Ovary (tissue), 9 donors: Measurements from ENCODE around the gene AMMECR1. TPM values are rescaled to one million over a fixed set of nuclear protein-coding genes. Genes with fewer than 3 reads are reported as not detected.

Experiments
- DNase-seq, 5 donors: peaks; one replicate each; pipeline ENCODE4 v3.0.0-alpha.2; 2019 to 2020
- H3K27ac ChIP-seq, 2 donors: fragments of 200-600 bp; one replicate each; pipeline versions ENCODE4 v1.5.1 to v1.8.0; 2019 to 2022
- H3K27me3 ChIP-seq: fragments of 200-600 bp; one replicate; pipeline ENCODE4 v1.8.0; 2022
- H3K36me3 ChIP-seq: fragments of 200-600 bp; sonication (generic); one replicate; pipeline ENCODE4 v1.5.1; 2019
- H3K4me1 ChIP-seq: one replicate; pipeline ENCODE4 v1.8.1; 2013; ENCODE audit warnings: mild to moderate bottlenecking, moderate library complexity; ENCODE audit not compliant: insufficient read depth
- H3K4me3 ChIP-seq: fragments of 200-600 bp; sonication (generic); one replicate; pipeline ENCODE4 v1.5.1; 2017
- H3K9me3 ChIP-seq, 2 donors: fragments of 200-600 bp in 1 of 2; sonication (generic) in 1 of 2; one replicate each; pipeline versions ENCODE4 v1.5.1 to v1.8.1; 2013 to 2019; ENCODE audit warnings: mild to moderate bottlenecking in 1 of 2, moderate library complexity in 1 of 2
- CTCF ChIP-seq, 3 donors: fragments of 450-650 bp in 2 of 3; fragments of 200-600 bp in 1 of 3; IDR thresholded peaks; one replicate each; pipeline versions ENCODE4 v1.5.1 to v1.8.0; 2016 to 2022; ENCODE audit warnings: antibody characterized with exemption in 3 of 3, mild to moderate bottlenecking in 1 of 3
- EP300 ChIP-seq: sonication (generic); formaldehyde crosslinking; IDR thresholded peaks from one replicate; pipeline ENCODE4 v1.6.1; 2017; ENCODE audit warnings: antibody characterized with exemption
- POLR2A ChIP-seq: fragments of 450-650 bp; IDR thresholded peaks from one replicate; pipeline ENCODE4 v1.6.1; 2017; ENCODE audit warnings: antibody characterized with exemption, mild to moderate bottlenecking, moderate library complexity
- WGBS, 3 donors: extraction: QIAGEN DNeasy Blood & Tissue Kit in 1 of 3; methylation state at CpG; one replicate each; pipeline versions ENCODE4 v1.1.5 to v1.1.7; 2013 to 2017; 5-methylcytosine and 5-hydroxymethylcytosine counted together
- intact Hi-C, 4 donors: fragments of 100-400 bp; cut with DNase I; formaldehyde crosslinking; loops; one replicate each; pipeline versions ENCODE4 v1.11.0 to v1.15.1; 2022 to 2023
- polyA plus RNA-seq, 2 donors: library from polyadenylated mRNA; stranded (reverse); fragments of 200-250 nt in 1 of 2; fragments of 350-450 nt in 1 of 2; fragmentation: Illumina TruSeq in 1 of 2; extraction: RNeasy Lipid Tissue Mini Kit (QIAGEN cat#74804) in 1 of 2; gene quantifications; one replicate each; pipeline ENCODE4 v1.2.3, GENCODE V29; 2013 to 2014
- total RNA-seq, 7 donors: library from RNA; depleted of rRNA in 2 of 7; stranded (reverse); fragments of >200 nt in 2 of 7; fragmentation: NEBNext Ultra II Directional in 3 of 7; extraction: Animal tissue kit (Norgen Biotek cat#: 25700) in 3 of 7; gene quantifications; one replicate each; pipeline versions ENCODE4 v1.1.0 to v1.2.4, GENCODE V29; 2016 to 2023
- donor health status: DM: no; HTN: no; CAD: no; lungs with moderate emphysema.
- donor health status: DM: no; HTN: no; CAD: no.
- donor health status: Bipolar disorder and iron deficiency.
- donor health status: DM: yes; HTN: yes; CAD: no.
- donor health status: DM: no; HTN: no; CAD: no.
- donor health status: DM: yes; HTN: yes; CAD: no.

AMMECR1 gene
- total and polyA plus RNA-seq, 9 donors = 3.9 to 19.2 (median 12.3) TPM

DNA sequence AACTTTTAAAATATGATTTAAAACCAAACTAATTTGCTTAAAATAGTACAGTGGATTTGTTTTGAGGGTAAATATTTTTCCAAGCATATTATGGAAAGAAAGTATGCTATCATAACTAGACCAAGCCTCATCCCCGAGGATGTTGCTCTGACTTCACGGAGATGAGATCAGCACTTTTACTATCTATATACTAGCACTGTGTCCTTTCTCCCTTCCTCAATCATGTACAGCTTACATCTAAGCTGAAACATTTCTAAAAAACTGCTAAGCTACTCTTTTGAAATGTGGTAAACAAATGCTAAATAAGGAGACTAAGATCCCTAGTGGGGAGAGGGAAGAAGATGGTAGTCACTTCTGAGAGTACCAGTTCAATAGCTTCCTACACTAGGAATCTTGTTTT lies 23.8 kb downstream of the AMMECR1 start:
- no peak overlapping the region for H3K4me3 ChIP-seq
- DNase-seq = no peak
- intact Hi-C loops = no loop called here
- WGBS, 3 donors = 64 to 84% (median 75%) methylated on average over 2 of the region's 2 CpGs
- no peak for TF ChIP-seq EP300
- TF ChIP-seq CTCF (IDR thresholded peaks at IDR 0.05) = no peak
- TF ChIP-seq POLR2A = no peak
- H3K36me3 ChIP-seq = no peaks in the 10 kb centered on the region
- H3K27ac ChIP-seq = no peak overlapping the region
- no peaks in the 10 kb centered on the region for H3K4me1 ChIP-seq
- H3K9me3 ChIP-seq = no peaks in the 10 kb centered on the region
- no peaks in the 10 kb centered on the region for H3K27me3 ChIP-seq

GRCh38 chrX:110293658-110294057 lies 24.2 kb downstream of the AMMECR1 start:
- intact Hi-C loops = no loop called here
- no peaks in the 10 kb centered on the region for H3K27me3 ChIP-seq

GRCh38 chrX:110287605-110288004 lies 30.3 kb downstream of the AMMECR1 start:
- Histone ChIP-seq H3K27ac (peak overlapping the region in 1 of 2 donors; percentile 10), H3K9me3 (no peaks in the 10 kb centered on the region), H3K36me3 (no peaks in the 10 kb centered on the region), H3K4me1 (no peaks in the 10 kb centered on the region), H3K27me3 (no peaks in the 10 kb centered on the region), H3K4me3 (no peak overlapping the region)
- DNase-seq = no peak
- intact Hi-C loops = no loop called here
- WGBS, 3 donors = 41 to 60% (median 44%) methylated on average over 2 of the region's 2 CpGs
- TF ChIP-seq CTCF (IDR thresholded peaks at IDR 0.05) = no peak
- TF ChIP-seq POLR2A = no peak
- TF ChIP-seq EP300 = no peak

More at GRCh38 chrX:110293658-110294057, 24.2 kb downstream of the AMMECR1 start:
- Histone ChIP-seq H3K36me3 (no peaks in the 10 kb centered on the region), H3K4me3 (no peak overlapping the region), H3K27ac (no peak overlapping the region), H3K4me1 (no peaks in the 10 kb centered on the region), H3K9me3 (no peaks in the 10 kb centered on the region)
- TF ChIP-seq POLR2A (no peak), EP300 (no peak)
- no peak for DNase-seq

- no peaks in the 10 kb centered on the region for H3K27me3 ChIP-seq
- no peaks in the 10 kb centered on the region for H3K36me3 ChIP-seq
- no peaks in the 10 kb centered on the region for H3K4me1 ChIP-seq
- peak in 1 of 5 donors; percentile 21 for DNase-seq
- no peak overlapping the region for H3K27ac ChIP-seq
- intact Hi-C loops = no loop called here
- TF ChIP-seq POLR2A = no peak
- no peak overlapping the region for H3K4me3 ChIP-seq
- 73 to 82% (median 73%) methylated on average over 6 of the region's 6 CpGs for WGBS, 3 donors
- no peaks in the 10 kb centered on the region for H3K9me3 ChIP-seq
These were observed 31.8 kb downstream of the AMMECR1 start for GRCh38 chrX:110286106-110286505.

DNA sequence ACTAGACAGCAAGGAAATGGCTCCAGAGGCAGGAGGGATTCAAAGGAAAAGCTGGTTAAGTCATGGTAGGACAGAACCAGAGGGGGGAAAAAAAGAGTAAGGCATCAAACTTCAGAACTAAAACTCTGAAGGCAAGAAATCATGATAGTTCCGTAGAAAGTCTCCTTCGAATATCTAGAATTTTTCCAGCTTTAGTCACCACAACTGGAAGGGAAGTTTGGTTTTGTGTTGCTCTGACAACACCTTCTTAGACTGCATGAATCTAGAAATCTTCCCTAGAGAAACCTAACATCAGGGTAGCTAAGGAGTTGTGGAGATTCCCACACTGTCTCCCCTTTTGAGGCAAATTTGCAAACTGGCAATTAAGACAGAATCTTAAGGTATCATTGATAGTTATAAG lies 33.7 kb downstream of the AMMECR1 start:
- TF ChIP-seq CTCF (IDR thresholded peaks at IDR 0.05) (no peak), POLR2A (no peak), EP300 (no peak)
- Histone ChIP-seq H3K36me3 (no peaks in the 10 kb centered on the region), H3K27me3 (no peaks in the 10 kb centered on the region), H3K4me1 (no peaks in the 10 kb centered on the region), H3K27ac (no peak overlapping the region), H3K9me3 (no peaks in the 10 kb centered on the region), H3K4me3 (no peak overlapping the region)
- 56 to 57% (median 56%) methylated on average over 2 of the region's 2 CpGs for WGBS, 3 donors
- intact Hi-C loops = no loop called here
- no peak for DNase-seq

- no peak for TF ChIP-seq EP300
- intact Hi-C loops = no loop called here
- DNase-seq = no peak
- Histone ChIP-seq H3K36me3 (no peaks in the 10 kb centered on the region), H3K27me3 (no peaks in the 10 kb centered on the region), H3K27ac (no peak overlapping the region), H3K4me3 (no peak overlapping the region), H3K4me1 (no peaks in the 10 kb centered on the region), H3K9me3 (no peaks in the 10 kb centered on the region)
These were observed 35.0 kb downstream of the AMMECR1 start for GRCh38 chrX:110282922-110283321.
